GM13977 (cell line): ENCODE data around the gene CPVL.

Experiments used
- DNase-seq: peaks from one replicate; pipeline ENCODE4 v3.0.0; 2012; ENCODE audit warnings: low spot score
- CTCF ChIP-seq: IDR thresholded peaks from 2 replicates; pipeline ENCODE4 v1.5.1; 2012; ENCODE audit warnings: mild to moderate bottlenecking, control low read depth; ENCODE audit not compliant: insufficient read depth; ENCODE audit errors: extremely low read depth, missing control alignments
- in situ Hi-C: fragments of 300-500 bp; cut with MboI; formaldehyde crosslinking; loops from one replicate; pipeline ENCODE4 v1.12.0; 2022; ENCODE audit warnings: low sequenced_read_pairs, low pct_unique_long_range_greater_than_20kb, mixed read lengths, inconsistent platforms; ENCODE audit not compliant: unreplicated experiment

Gene CPVL

GRCh38 chr7:29109358-29109757 lies 37.0 kb downstream of the CPVL start:
- no peak for TF ChIP-seq CTCF
- in situ Hi-C loops = loop anchor here (10.0 kb wide), 1 partner anchor 185 kb away; no protein-coding TSS in a partner anchor
- DNase-seq = no peak

GRCh38 chr7:29107056-29107455 lies 39.3 kb downstream of the CPVL start:
- TF ChIP-seq CTCF = no peak
- in situ Hi-C loops = loop anchor here (10.0 kb wide), 1 partner anchor 182 kb away; no protein-coding TSS in a partner anchor
- no peak for DNase-seq

GRCh38 chr7:29106669-29106988 lies 39.7 kb downstream of the CPVL start:
- in situ Hi-C loops = loop anchor here (10.0 kb wide), 1 partner anchor 182 kb away; no protein-coding TSS in a partner anchor
- TF ChIP-seq CTCF = no peak
- no peak for DNase-seq

GRCh38 chr7:29105752-29106668 lies 40.3 kb downstream of the CPVL start:
- in situ Hi-C loops = loop anchor here (10.0 kb wide), 1 partner anchor 181 kb away; no protein-coding TSS in a partner anchor
- DNase-seq = peak; percentile 22
- peak; percentile 80 for TF ChIP-seq CTCF

GRCh38 chr7:29105191-29105590 lies 41.1 kb downstream of the CPVL start:
- no peak for TF ChIP-seq CTCF
- DNase-seq = no peak
- in situ Hi-C loops = loop anchor here (10.0 kb wide), 1 partner anchor 180 kb away; no protein-coding TSS in a partner anchor

- in situ Hi-C loops = loop anchor here (10.0 kb wide), 1 partner anchor 178 kb away; no protein-coding TSS in a partner anchor
- DNase-seq = peak; percentile 29
Observed at GRCh38 chr7:29102558-29103151, 43.7 kb downstream of the CPVL start.

More at GRCh38 chr7:29102558-29103151, 43.7 kb downstream of the CPVL start:
- TF ChIP-seq CTCF = peak; percentile 63
